GM12878 (cell line): Measurements from ENCODE around the gene TCF25. TPM values are rescaled to one million over a fixed set of nuclear protein-coding genes. Genes with fewer than 3 reads are reported as not detected.

Experiments
- DPF2 ChIP-seq: fragments of 450-650 bp; IDR thresholded peaks from 2 replicates; pipeline ENCODE4 v1.6.1; 2017; ENCODE audit warnings: mild to moderate bottlenecking
- FOS ChIP-seq: IDR thresholded peaks from 3 replicates; pipeline ENCODE4 v1.6.1; 2011; ENCODE audit warnings: borderline replicate concordance; ENCODE audit not compliant: insufficient read length; ENCODE audit errors: extremely low read depth
- HDAC6 ChIP-seq: fragments of 200-600 bp; sonication (generic); IDR thresholded peaks from one replicate; pipeline ENCODE4 v1.8.0; 2017; ENCODE audit warnings: antibody characterized with exemption; ENCODE audit not compliant: unreplicated experiment
- IRF4 ChIP-seq: IDR thresholded peaks from 2 replicates; pipeline ENCODE4 v1.6.1; 2011; ENCODE audit warnings: low read depth, low read length
- IRF5 ChIP-seq: fragments of 450-650 bp; IDR thresholded peaks from 2 replicates; pipeline ENCODE4 v1.6.1; 2017; ENCODE audit warnings: borderline replicate concordance
- MTA2 ChIP-seq: fragments of 450-650 bp; IDR thresholded peaks from 2 replicates; pipeline ENCODE4 v1.6.1; 2016; ENCODE audit warnings: low read depth, mild to moderate bottlenecking, moderate library complexity
- NFYB ChIP-seq: IDR thresholded peaks from 2 replicates; pipeline ENCODE4 v1.6.1; 2011; ENCODE audit warnings: low read depth, mild to moderate bottlenecking, low read length, improper control_type of control experiment, moderate library complexity; ENCODE audit not compliant: insufficient read depth
- NR2F1 ChIP-seq: fragments of 450-650 bp; conservative IDR thresholded peaks from 2 replicates; pipeline ENCODE4 v1.6.1; 2017; ENCODE audit warnings: mild to moderate bottlenecking
- NRF1 ChIP-seq: conservative IDR thresholded peaks from 2 replicates; pipeline ENCODE4 v1.6.1; 2011; ENCODE audit warnings: mild to moderate bottlenecking, low read depth, low read length, improper control_type of control experiment
- PAX5 ChIP-seq: IDR thresholded peaks from 2 replicates; pipeline ENCODE4 v1.6.1; 2011; ENCODE audit warnings: low read depth, low read length, borderline replicate concordance
- RUNX3 ChIP-seq: IDR thresholded peaks from 2 replicates; pipeline ENCODE4 v1.6.1; 2012; ENCODE audit warnings: low read length, inconsistent platforms
- SIN3A ChIP-seq: IDR thresholded peaks from 2 replicates; pipeline ENCODE4 v1.6.1; 2012; ENCODE audit warnings: low read depth, low read length, improper control_type of control experiment
- SMAD5 ChIP-seq: IDR thresholded peaks from 2 replicates; pipeline ENCODE4 v1.6.1; 2016; ENCODE audit warnings: antibody characterized with exemption, low read depth
- ZNF274 ChIP-seq: IDR thresholded peaks from one replicate; pipeline ENCODE4 v1.8.0; 2011; ENCODE audit not compliant: insufficient read length, insufficient read depth
- ZZZ3 ChIP-seq: IDR thresholded peaks from 2 replicates; pipeline ENCODE4 v1.6.1; 2011; ENCODE audit warnings: low read depth; ENCODE audit not compliant: control insufficient read depth, insufficient read length
- polyA plus RNA-seq, 11 experiments: library from polyadenylated mRNA; depleted of rRNA in 4 of 11; unstranded in 6 of 11; stranded (reverse) in 5 of 11; fragments of >200 nt; fragmentation: Nextera tagmentation in 4 of 11; fragmentation: Illumina TruSeq in 1 of 11; extraction: Ambion mirVana in 4 of 11; extraction: Trizol in 1 of 11; gene quantifications; 1 replicate in 1 of 11; 2 replicates in 10 of 11; pipeline versions ENCODE4 v1.2.1 to v1.2.3, GENCODE V29; 2011 to 2016; ENCODE audit warnings: inconsistent platforms in 2 of 11, missing spikeins in 2 of 11, low read depth in 1 of 11
- total RNA-seq, 4 experiments: library from RNA; depleted of rRNA in 3 of 4; stranded (reverse); fragments of >200 nt in 3 of 4; fragmentation: Illumina TruSeq in 1 of 4; extraction: Trizol in 1 of 4; gene quantifications; 2 replicates each; pipeline versions ENCODE4 v1.2.1 to v1.2.3, GENCODE V29; 2013 to 2021
- TF ChIP-seq, protein P1 (sequence below): fragments of 450-650 bp; formaldehyde crosslinking; IDR thresholded peaks from 2 replicates; pipeline ENCODE4 v1.4.0; 2022; ENCODE audit warnings: mild to moderate bottlenecking, moderate library complexity
- TF ChIP-seq, protein P2 (sequence below): IDR thresholded peaks from 2 replicates; pipeline ENCODE4 v1.6.1; 2012; ENCODE audit warnings: low read depth, low read length, improper control_type of control experiment
- TF ChIP-seq, protein P3 (sequence below): fragments of 450-650 bp; IDR thresholded peaks from 2 replicates; pipeline ENCODE4 v1.6.1; 2018; ENCODE audit warnings: mild to moderate bottlenecking, low read depth, moderate library complexity; ENCODE audit not compliant: partially characterized antibody

Gene TCF25
- total and polyA plus RNA-seq, 10 of the 15 experiments (the other 5 are each of a cell fraction or from before 2014, with no cell fraction given) = 8.4 to 130 (median 89.4) TPM

DNA sequence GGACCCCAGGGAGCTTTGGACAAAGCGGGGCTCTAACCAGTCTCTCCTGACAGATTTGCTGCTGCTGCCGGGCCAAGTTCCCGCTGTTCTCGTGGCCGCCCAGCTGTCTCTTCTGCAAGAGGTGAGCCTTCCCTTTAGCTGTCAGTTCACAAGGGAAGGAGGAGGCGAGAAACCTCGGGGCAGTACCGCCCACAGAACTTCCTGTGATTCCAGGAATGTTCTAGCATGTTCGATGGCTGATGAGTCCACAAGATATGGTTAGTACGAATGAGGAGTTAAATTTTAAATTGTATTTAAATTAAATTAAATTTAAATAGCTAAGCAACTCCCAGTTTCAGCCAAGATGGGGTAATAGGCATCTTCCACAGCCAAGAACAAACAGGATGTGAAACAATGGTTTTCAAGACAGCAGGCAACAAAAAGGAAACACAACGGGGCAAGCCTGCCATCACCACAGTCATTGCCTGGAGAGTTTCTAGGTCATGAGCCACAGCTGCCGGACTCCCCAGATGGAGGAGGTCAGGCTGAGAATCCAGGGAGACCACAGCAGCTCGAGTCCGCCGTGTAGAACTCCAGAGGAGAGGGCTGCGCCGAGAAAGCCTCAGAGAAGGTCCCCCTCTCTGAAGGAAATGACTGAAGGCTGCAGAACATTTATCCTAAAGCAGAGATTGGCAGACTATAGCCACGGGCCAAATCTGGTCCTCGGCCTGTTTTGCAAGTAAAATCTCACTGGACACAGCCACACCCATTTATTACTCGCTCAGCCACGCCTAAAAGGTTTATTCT, 9.5 kb upstream of the TCF25 start (continued):
- TF ChIP-seq, protein P1, sequence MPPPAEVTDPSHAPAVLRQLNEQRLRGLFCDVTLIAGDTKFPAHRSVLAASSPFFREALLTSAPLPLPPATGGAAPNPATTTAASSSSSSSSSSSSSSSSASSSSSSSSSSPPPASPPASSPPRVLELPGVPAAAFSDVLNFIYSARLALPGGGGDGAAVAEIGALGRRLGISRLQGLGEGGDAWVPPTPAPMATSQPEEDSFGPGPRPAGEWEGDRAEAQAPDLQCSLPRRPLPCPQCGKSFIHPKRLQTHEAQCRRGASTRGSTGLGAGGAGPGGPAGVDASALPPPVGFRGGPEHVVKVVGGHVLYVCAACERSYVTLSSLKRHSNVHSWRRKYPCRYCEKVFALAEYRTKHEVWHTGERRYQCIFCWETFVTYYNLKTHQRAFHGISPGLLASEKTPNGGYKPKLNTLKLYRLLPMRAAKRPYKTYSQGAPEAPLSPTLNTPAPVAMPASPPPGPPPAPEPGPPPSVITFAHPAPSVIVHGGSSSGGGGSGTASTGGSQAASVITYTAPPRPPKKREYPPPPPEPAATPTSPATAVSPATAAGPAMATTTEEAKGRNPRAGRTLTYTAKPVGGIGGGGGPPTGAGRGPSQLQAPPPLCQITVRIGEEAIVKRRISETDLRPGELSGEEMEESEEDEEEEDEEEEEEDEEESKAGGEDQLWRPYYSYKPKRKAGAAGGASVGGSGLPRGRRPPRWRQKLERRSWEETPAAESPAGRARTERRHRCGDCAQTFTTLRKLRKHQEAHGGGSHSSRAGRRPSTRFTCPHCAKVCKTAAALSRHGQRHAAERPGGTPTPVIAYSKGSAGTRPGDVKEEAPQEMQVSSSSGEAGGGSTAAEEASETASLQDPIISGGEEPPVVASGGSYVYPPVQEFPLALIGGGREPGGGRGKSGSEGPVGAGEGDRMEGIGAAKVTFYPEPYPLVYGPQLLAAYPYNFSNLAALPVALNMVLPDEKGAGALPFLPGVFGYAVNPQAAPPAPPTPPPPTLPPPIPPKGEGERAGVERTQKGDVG = no peak
- TF ChIP-seq NR2F1 (no peak), FOS (no peak), MTA2 (peak; percentile 45), DPF2 (0 out of 2 replicates have a peak, but pooled peaks have one; percentile 41), RUNX3 (peak; percentile 76), SIN3A (no peak), NRF1 (no peak), IRF5 (no peak), IRF4 (0 out of 2 replicates have a peak, but pooled peaks have one; percentile 20), NFYB (0 out of 2 replicates have a peak, but pooled peaks have one; percentile 9), PAX5 (no peak), ZZZ3 (no peak), ZNF274 (no peak), SMAD5 (no peak), HDAC6 (no peak)
- TF ChIP-seq, protein P2, sequence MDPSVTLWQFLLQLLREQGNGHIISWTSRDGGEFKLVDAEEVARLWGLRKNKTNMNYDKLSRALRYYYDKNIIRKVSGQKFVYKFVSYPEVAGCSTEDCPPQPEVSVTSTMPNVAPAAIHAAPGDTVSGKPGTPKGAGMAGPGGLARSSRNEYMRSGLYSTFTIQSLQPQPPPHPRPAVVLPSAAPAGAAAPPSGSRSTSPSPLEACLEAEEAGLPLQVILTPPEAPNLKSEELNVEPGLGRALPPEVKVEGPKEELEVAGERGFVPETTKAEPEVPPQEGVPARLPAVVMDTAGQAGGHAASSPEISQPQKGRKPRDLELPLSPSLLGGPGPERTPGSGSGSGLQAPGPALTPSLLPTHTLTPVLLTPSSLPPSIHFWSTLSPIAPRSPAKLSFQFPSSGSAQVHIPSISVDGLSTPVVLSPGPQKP = no peak
- TF ChIP-seq, protein P3, sequence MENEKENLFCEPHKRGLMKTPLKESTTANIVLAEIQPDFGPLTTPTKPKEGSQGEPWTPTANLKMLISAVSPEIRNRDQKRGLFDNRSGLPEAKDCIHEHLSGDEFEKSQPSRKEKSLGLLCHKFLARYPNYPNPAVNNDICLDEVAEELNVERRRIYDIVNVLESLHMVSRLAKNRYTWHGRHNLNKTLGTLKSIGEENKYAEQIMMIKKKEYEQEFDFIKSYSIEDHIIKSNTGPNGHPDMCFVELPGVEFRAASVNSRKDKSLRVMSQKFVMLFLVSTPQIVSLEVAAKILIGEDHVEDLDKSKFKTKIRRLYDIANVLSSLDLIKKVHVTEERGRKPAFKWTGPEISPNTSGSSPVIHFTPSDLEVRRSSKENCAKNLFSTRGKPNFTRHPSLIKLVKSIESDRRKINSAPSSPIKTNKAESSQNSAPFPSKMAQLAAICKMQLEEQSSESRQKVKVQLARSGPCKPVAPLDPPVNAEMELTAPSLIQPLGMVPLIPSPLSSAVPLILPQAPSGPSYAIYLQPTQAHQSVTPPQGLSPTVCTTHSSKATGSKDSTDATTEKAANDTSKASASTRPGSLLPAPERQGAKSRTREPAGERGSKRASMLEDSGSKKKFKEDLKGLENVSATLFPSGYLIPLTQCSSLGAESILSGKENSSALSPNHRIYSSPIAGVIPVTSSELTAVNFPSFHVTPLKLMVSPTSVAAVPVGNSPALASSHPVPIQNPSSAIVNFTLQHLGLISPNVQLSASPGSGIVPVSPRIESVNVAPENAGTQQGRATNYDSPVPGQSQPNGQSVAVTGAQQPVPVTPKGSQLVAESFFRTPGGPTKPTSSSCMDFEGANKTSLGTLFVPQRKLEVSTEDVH = no peak
